ENCODE results near the gene PRKCE. TPM values are rescaled to one million over a fixed set of nuclear protein-coding genes. Genes with fewer than 3 reads are reported as not detected.

The PRKCE gene
- total and polyA plus RNA-seq, 2 experiments from 2014 or later = 0.94 to 1.2 TPM

DNA sequence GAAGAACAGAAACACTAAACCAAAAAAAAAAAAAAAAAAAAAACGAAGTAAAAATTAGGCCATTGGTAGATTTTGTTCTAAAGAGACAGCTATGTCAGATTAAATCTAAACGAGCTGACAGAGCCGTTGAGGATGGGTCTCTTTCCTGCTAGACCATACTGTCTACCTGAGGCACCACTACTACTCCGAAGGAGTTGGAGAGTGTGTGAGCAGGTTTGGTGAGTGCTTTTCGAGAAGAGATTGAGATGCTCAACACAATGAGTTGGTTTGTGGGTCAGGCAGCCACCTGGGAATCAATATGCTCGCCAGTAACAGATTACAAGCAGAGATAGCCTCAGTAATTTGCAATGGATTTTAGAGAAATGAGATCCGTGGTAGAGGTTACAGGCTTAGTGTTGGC is 364.2 kb downstream of the PRKCE start:
- Histone ChIP-seq H2AFZ (peak overlapping the region; percentile 21; the same call in 1 of the 2 replicates), H4K20me1 (replicated peaks; ENCODE audit: insufficient read depth) (no peaks in the 10 kb centered on the region), H3F3A (replicated peaks; ENCODE audit: low read depth) (no peaks in the 10 kb centered on the region; the same call in 1 of the 2 replicates), H3K9me2 (ENCODE audit: insufficient read depth) (0 out of 2 replicates have a peak, but pooled peaks cover 5% of the 10 kb centered on the region), H3K4me1 (ENCODE audit: insufficient read depth) (peaks cover 13% of the 10 kb centered on the region), H3K36me3 (ENCODE audit: insufficient read depth) (no peaks in the 10 kb centered on the region), H3K27ac (ENCODE audit: low read depth) (peak overlapping the region; percentile 97), H3K27me3 (ENCODE audit: insufficient read depth) (no peaks in the 10 kb centered on the region), H3K4me2 (peak overlapping the region; percentile 22), H3K79me2 (replicated peaks; ENCODE audit: insufficient read depth) (no peaks in the 10 kb centered on the region), H3K4me3 (no peak overlapping the region)
- ATAC-seq (peak; percentile 35), DNase-seq (ENCODE audit: low spot score) (no peak)
- peaks cover 28% of the 10 kb centered on the region for H3K4me1 Mint-ChIP-seq
- TF ChIP-seq NANOG (IDR thresholded peaks at IDR 0.05; ENCODE audit: borderline replicate concordance) (no peak), ZNF331 (CRISPR knock-in tag; IDR thresholded peaks at IDR 0.05; ENCODE audit: low read depth) (no peak), EZH2phosphoT487 (IDR thresholded peaks at IDR 0.05; ENCODE audit: unreplicated experiment) (no peak), REST (IDR thresholded peaks at IDR 0.05; ENCODE audit: unreplicated experiment) (no peak), EZH2 (IDR thresholded peaks at IDR 0.05; ENCODE audit: low read depth, unreplicated experiment) (no peak), JUNB (IDR thresholded peaks at IDR 0.05; ENCODE audit: unreplicated experiment) (no peak), ZNF114 (CRISPR knock-in tag; IDR thresholded peaks at IDR 0.05) (no peak)
- TF ChIP-seq, protein P1, sequence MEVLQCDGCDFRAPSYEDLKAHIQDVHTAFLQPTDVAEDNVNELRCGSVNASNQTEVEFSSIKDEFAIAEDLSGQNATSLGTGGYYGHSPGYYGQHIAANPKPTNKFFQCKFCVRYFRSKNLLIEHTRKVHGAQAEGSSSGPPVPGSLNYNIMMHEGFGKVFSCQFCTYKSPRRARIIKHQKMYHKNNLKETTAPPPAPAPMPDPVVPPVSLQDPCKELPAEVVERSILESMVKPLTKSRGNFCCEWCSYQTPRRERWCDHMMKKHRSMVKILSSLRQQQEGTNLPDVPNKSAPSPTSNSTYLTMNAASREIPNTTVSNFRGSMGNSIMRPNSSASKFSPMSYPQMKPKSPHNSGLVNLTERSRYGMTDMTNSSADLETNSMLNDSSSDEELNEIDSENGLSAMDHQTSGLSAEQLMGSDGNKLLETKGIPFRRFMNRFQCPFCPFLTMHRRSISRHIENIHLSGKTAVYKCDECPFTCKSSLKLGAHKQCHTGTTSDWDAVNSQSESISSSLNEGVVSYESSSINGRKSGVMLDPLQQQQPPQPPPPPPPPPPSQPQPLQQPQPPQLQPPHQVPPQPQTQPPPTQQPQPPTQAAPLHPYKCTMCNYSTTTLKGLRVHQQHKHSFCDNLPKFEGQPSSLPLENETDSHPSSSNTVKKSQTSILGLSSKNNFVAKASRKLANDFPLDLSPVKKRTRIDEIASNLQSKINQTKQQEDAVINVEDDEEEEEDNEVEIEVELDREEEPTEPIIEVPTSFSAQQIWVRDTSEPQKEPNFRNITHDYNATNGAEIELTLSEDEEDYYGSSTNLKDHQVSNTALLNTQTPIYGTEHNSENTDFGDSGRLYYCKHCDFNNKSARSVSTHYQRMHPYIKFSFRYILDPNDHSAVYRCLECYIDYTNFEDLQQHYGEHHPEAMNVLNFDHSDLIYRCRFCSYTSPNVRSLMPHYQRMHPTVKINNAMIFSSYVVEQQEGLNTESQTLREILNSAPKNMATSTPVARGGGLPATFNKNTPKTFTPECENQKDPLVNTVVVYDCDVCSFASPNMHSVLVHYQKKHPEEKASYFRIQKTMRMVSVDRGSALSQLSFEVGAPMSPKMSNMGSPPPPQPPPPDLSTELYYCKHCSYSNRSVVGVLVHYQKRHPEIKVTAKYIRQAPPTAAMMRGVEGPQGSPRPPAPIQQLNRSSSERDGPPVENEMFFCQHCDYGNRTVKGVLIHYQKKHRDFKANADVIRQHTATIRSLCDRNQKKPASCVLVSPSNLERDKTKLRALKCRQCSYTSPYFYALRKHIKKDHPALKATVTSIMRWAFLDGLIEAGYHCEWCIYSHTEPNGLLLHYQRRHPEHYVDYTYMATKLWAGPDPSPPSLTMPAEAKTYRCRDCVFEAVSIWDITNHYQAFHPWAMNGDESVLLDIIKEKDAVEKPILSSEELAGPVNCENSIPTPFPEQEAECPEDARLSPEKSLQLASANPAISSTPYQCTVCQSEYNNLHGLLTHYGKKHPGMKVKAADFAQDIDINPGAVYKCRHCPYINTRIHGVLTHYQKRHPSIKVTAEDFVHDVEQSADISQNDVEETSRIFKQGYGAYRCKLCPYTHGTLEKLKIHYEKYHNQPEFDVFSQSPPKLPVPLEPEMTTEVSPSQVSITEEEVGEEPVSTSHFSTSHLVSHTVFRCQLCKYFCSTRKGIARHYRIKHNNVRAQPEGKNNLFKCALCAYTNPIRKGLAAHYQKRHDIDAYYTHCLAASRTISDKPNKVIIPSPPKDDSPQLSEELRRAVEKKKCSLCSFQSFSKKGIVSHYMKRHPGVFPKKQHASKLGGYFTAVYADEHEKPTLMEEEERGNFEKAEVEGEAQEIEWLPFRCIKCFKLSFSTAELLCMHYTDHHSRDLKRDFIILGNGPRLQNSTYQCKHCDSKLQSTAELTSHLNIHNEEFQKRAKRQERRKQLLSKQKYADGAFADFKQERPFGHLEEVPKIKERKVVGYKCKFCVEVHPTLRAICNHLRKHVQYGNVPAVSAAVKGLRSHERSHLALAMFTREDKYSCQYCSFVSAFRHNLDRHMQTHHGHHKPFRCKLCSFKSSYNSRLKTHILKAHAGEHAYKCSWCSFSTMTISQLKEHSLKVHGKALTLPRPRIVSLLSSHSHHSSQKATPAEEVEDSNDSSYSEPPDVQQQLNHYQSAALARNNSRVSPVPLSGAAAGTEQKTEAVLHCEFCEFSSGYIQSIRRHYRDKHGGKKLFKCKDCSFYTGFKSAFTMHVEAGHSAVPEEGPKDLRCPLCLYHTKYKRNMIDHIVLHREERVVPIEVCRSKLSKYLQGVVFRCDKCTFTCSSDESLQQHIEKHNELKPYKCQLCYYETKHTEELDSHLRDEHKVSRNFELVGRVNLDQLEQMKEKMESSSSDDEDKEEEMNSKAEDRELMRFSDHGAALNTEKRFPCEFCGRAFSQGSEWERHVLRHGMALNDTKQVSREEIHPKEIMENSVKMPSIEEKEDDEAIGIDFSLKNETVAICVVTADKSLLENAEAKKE (CRISPR knock-in tag; IDR thresholded peaks at IDR 0.05) = no peak
- peaks cover 2% of the 10 kb centered on the region; the same call in 1 of the 3 replicates for H3K9me3 Mint-ChIP-seq
- H3K27ac Mint-ChIP-seq = peak overlapping the region; percentile 90
- peak overlapping the region; percentile 35; the same call in 1 of the 3 replicates for H3K4me3 Mint-ChIP-seq
- no peaks in the 10 kb centered on the region for H3K27me3 Mint-ChIP-seq (ENCODE audit: insufficient read depth, low read depth, poor library complexity)
- no peaks in the 10 kb centered on the region for H3K36me3 Mint-ChIP-seq (ENCODE audit: low read depth)
